ENCODE measurements around the gene FCGR3A.
"Not testable (repeated sequence)": the region's sequence is repeated elsewhere in the genome, so short reads cannot be mapped to it uniquely, and the experiment has no call there.

- TF ChIP-seq CTCF, POLR2A (IDR thresholded peaks at IDR 0.05): not testable (repeated sequence)
These were observed 40.3 kb upstream of the FCGR3A start for GRCh38 chr1:161589920-161590319.
